Mesodermal cell (in vitro differentiated cells): Measurements from ENCODE around the gene JARID2.

Experiments
- H3K27ac ChIP-seq: 2 replicates; pipeline ENCODE4 v1.7.0; 2013; ENCODE audit warnings: mild to moderate bottlenecking, low read depth, low read length, moderate library complexity; ENCODE audit not compliant: severe bottlenecking
- H3K36me3 ChIP-seq: 2 replicates; pipeline ENCODE4 v1.7.1; 2013; ENCODE audit warnings: mild to moderate bottlenecking, low read length, moderate library complexity; ENCODE audit not compliant: control insufficient read depth, insufficient read depth
- H3K4me1 ChIP-seq: one replicate; pipeline ENCODE4 v1.7.1; 2013; ENCODE audit warnings: mild to moderate bottlenecking, low read length; ENCODE audit not compliant: insufficient read depth, control insufficient read depth, poor library complexity, severe bottlenecking
- H3K4me3 ChIP-seq: 2 replicates; pipeline ENCODE4 v1.7.0; 2013; ENCODE audit warnings: low read length, control low read depth, mild to moderate bottlenecking; ENCODE audit not compliant: insufficient read depth, poor library complexity, severe bottlenecking; ENCODE audit errors: extremely low read depth
- H3K9me3 ChIP-seq: 2 replicates; pipeline ENCODE4 v1.7.1; 2013; ENCODE audit warnings: mild to moderate bottlenecking, low read length, moderate library complexity; ENCODE audit not compliant: control insufficient read depth
- WGBS, 2 experiments: methylation state at CpG; one replicate each; pipeline ENCODE4 v1.1.5; 2013; ENCODE audit warnings: missing lambda C conversion rate in 2 of 2; ENCODE audit not compliant: insufficient coverage in 2 of 2; 5-methylcytosine and 5-hydroxymethylcytosine counted together

JARID2 gene

DNA sequence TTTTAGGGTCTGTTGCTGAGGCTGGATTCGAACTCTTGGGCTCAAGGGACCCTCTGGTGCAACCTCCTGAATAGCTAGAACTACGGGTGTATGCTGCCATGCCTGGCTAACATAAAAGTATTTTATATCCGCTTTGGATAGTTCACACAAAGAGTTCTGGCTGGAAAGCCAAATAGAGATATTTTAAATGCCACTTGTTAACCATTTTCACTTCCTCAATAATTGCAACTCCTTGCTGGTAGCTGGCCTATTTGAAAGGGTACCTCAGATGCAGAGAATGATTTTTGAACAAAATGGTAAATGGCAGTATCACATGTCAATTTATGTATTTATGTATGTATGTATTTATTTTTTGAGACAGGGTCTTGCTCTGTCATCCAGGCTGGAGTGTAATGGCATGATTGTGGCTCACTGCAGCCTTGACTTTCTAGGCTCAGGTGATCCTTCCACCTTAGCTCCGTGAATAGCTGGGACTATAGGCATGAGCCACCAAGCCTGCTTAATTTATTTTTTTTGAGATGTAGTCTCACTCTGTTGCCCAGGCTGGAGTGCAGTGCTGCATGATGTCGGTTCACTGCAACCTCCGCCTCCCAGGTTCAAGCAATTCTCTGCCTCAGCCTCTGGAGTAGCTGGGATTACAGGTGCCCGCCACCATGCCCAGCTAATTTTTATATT, 12.9 kb upstream of the JARID2 start:
- Histone ChIP-seq H3K36me3 (no peaks in the 10 kb centered on the region), H3K4me3 (no peak overlapping the region), H3K27ac (no peak overlapping the region), H3K4me1 (no peaks in the 10 kb centered on the region), H3K9me3 (peaks cover 2% of the 10 kb centered on the region)
- WGBS, 2 experiments = 94 to 100% methylated on average over 4 to 5 of the region's 7 CpGs

DNA sequence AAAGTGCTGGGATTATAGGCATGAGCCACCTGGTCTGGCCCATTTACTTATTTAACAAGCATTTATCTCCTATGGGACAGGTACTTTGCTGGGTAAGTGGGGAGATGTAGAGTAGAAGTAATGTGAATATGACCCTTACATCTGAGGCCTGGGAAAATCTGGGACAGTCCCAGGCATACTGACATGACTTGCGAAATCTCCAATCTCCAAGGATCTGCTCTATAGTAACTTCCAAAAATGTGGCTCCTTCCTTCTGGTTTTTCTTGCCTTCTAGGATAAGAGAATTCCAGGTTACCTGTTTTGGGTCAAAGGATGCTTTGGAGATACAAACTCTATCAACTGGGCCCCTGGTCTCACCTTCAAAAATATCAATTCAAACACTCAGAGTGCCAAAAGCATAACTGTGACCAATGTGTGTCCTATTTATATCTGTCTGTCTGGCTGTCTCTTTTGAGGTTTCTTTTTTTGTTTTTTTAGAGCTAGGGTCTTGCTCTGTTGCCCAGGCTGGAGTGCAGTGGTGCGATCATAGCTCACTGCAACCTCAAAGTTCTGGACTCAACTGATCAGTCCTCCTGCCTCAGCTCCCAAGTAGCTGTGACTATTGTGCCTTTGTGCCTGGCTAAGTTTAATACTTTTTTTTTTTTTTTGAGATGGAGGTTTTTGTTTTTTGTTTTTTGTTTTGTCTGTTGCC, 11.7 kb upstream of the JARID2 start:
- H3K36me3 ChIP-seq = no peaks in the 10 kb centered on the region
- no peak overlapping the region for H3K27ac ChIP-seq
- no peak overlapping the region for H3K4me3 ChIP-seq
- H3K4me1 ChIP-seq = no peaks in the 10 kb centered on the region
- WGBS, 2 experiments = 88 to 92% methylated on average over 1 to 2 of the region's 2 CpGs
- no peaks in the 10 kb centered on the region for H3K9me3 ChIP-seq

DNA sequence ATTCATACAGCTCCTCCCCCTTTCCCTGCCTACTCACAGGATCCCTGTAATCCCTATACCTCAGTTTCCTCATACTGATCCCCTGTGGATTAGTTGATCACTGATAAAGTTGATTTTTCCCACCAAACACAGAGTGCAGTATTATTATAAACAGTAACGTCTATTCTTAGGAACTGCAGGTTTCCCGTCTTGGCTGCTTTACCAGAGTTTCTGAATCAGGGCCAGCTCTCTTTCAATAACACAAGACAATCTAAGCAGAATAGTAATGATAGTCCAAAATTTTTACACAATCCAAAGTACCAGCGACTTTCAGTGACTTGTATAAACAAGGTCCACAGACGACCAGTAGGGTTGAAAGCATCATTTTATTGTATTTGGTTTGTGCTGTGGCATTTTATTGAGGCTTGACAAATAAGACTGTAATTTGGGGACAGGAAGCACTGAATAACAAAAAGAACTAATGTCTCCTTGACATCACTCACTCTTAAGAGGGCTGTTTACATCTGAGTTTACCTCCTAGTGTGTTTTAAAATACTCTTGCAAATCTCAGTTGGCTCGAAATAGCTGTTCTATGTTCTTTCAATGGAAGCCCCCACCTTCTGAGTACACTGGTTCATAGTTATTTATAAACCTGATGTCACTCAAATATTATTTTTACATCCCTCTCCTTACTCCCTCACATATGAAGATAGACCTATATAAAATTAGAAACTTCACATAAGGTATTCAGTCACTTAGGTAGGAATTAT, 6.1 kb upstream of the JARID2 start:
- H3K27ac ChIP-seq = no peak overlapping the region
- H3K9me3 ChIP-seq = no peaks in the 10 kb centered on the region
- WGBS, 2 experiments = 46% methylated on average over 3 of the region's 5 CpGs; no CpG with 5 or more reads in 1 of the 2 experiments
- H3K36me3 ChIP-seq = no peaks in the 10 kb centered on the region
- no peak overlapping the region for H3K4me3 ChIP-seq
- peaks cover 4% of the 10 kb centered on the region for H3K4me1 ChIP-seq

DNA sequence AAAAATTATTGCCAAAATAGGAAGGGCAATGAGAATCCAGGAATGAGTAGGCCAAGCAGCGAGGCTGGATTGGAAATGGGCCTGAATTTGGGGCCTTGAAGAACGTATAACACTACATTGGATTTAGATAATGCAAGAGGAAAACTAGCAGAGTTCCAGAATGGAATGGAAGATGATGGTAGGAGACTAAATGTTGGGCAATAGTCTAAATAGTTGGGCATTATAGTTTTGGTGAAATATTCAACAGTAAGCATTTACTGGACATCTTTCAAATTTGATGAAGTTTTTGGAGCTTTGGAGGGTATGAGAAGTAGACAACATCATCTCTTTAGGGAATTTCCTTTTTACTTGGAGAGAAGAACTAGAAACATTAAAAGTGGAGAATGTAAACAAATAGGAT, 3.4 kb upstream of the JARID2 start:
- Histone ChIP-seq H3K4me1 (peaks cover 4% of the 10 kb centered on the region), H3K4me3 (no peak overlapping the region), H3K27ac (no peak overlapping the region), H3K36me3 (no peaks in the 10 kb centered on the region), H3K9me3 (no peaks in the 10 kb centered on the region)
- 90 to 93% methylated on average over 2 of the region's 2 CpGs for WGBS, 2 experiments

DNA sequence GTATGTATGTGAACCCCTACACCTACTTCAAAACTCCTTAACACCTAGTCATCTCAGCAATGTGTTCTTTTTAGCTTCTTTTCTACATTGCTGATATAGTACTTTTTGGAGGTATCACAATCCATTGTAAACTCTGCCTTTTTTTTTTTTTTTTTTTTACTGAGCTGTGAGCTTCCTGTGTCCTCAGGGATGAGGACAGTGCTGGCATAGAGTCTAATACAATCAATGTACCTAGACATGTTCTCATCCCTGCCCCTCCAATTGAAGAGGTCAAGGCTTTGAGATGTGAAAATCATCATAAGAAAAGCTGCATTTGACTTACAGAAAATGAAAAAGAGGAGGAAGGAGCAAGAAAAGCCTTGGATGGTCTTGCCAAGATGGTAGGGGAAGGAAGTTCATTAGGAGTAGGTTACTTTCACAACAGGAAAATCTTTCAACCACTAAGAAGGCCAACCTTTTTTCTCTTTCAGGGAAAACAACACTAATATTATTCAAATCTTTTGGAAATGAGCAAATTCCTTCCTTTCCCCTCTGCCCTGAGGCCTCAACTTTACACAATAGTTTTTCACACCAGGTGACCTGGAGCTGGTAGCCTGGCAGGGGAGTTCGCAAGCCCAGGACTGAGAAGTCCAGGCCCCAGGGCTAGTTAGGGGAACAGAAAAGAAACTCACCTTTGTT, 2.8 kb upstream of the JARID2 start:
- Histone ChIP-seq H3K27ac (no peak overlapping the region), H3K36me3 (no peaks in the 10 kb centered on the region), H3K4me1 (peaks cover 4% of the 10 kb centered on the region), H3K4me3 (no peak overlapping the region), H3K9me3 (no peaks in the 10 kb centered on the region)
- no CpG with 5 or more reads among the region's 1 CpG for WGBS, 2 experiments

DNA sequence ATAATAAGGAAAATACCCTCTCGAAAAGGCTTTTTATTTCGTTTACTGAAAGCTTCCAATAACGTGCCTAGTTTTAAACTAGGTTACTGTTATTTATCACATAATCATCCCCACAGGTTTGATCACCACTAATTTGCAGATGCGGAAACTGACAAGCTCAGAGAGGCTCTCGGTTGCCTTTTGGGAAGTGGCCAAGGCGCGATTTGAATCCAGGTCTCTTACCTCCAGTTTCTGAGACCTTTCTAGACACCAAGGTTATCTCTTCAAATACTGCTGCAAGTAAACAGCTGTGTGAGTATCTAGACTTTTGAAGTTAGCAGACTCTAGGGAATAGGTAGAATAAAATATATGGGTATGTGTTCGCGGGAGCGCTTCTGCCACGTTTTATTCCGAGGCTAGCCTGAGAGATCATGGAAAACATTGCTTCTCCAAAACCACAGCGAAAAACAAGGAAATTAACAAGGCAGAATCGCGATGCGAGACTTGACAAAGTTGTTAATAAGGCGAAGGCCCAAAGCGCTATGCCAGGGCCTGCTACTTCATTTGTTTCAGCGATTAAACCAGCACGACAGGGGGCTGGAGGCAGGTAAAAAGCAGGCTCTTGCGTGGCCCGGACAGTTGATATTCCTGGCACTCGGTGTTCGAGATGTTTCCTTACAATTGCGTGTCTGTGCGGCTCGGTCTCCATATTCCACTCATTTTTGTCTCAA, 1.8 kb upstream of the JARID2 start:
- Histone ChIP-seq H3K9me3 (no peaks in the 10 kb centered on the region), H3K4me3 (peak overlapping the region; percentile 72), H3K4me1 (peaks cover 4% of the 10 kb centered on the region), H3K36me3 (no peaks in the 10 kb centered on the region), H3K27ac (peak overlapping the region; percentile 68)
- 20 to 26% methylated on average over 19 to 26 of the region's 27 CpGs for WGBS, 2 experiments

DNA sequence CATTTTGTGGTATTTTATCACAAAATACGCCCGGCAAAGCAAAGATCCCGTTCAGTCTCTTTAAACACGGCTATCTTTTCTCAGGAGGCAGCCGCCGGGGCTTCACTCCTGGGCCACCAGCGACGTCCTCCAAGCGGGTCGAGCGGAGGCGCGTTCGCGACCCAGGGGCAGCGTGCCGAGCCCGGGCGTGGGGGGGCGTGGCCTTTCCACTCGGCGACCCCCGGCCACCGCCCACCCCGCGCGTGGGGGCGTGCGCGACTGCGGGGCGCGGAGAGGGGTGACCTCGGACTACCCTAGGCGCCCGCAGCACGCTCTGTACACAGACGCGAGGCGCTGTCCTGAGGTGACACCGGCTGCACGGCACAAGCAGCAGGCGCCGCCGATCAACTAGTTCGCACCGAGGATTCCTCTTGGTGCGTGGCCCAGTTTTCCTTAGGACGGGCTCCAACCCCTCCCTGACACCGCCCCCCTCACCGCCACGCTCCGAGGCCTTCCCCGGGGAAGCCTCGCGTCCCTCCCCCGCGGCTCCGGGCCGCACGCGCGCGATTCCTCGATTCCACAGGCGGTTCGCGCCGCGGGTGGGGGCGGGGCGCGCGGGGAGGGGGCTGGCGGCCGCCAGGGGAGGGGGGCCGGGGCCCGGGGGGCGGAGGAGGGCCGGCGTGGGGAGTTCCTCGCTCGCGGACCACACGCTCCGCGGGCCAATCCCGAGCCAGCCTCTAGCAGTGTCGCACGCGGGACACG, 1.1 kb upstream of the JARID2 start:
- WGBS, 2 experiments = 0 to 1% methylated on average over 46 to 58 of the region's 92 CpGs
- Histone ChIP-seq H3K4me1 (peaks cover 4% of the 10 kb centered on the region), H3K4me3 (peak overlapping the region; percentile 72), H3K27ac (peak overlapping the region; percentile 68), H3K36me3 (no peaks in the 10 kb centered on the region), H3K9me3 (no peaks in the 10 kb centered on the region)

DNA sequence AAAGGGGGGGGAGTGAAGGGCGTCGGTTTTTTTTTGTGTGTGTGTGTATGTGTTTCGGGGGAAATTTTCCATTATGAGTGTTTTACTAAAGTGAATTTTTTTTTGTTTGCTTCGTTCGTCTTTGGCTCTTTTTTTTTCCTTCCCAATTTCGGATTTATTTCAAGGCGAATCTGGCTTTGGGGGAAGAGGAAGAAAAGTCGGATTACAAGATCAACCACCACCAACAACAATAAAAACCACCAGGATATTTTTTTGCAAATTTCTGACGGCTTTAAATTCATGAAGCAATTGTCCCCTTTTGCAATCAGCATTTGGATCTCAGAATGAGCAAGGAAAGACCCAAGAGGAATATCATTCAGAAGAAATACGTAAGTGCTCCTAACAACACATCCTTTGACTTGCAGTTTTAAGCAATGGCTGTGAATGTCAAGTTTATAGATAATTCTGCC, 372 bp downstream of the JARID2 start:
- H3K4me3 ChIP-seq = peak overlapping the region; percentile 72
- H3K4me1 ChIP-seq = peaks cover 4% of the 10 kb centered on the region
- H3K27ac ChIP-seq = peak overlapping the region; percentile 19
- no peaks in the 10 kb centered on the region for H3K36me3 ChIP-seq
- 0% methylated on average over 1 to 3 of the region's 10 CpGs for WGBS, 2 experiments
- no peaks in the 10 kb centered on the region for H3K9me3 ChIP-seq

DNA sequence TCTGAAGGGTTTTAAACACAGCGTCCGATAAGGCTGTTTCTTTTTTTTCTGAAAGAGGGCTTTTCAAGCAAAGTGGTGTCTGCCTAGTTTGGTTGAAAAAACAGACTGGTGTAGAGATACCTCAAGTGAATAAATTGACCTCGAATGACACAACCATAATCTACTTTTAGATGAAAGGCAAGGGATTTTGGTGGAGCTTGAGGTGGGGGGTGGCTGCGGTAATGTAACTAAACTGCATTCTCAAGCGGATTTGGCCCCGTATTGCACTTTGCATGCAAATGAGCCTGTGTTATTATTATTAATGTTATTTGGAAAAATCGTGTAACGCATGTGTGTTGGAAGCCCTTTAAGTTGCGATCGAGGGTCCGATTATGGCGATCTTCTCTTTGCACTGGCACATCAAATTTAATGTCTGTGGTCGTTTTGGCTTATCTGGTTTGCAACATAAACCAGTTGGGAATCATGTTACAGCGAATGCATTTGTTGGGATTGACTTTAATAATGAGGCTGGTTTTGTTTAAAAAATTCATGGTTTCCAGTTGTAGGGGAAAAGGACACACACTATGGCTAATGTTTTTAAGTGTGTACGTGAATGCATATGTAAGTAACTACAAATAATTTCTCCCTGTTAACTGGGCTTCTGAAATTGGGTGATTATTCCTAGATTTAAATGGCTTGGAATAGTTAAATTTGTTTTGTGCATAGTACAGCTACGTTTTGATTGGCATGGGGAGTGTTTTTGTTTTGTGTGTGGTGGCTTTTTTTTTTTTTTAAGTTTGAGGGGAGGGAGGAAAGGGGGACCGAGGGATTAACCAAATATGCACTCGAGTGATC, 1.0 kb downstream of the JARID2 start:
- Histone ChIP-seq H3K36me3 (no peaks in the 10 kb centered on the region), H3K4me3 (peak overlapping the region; percentile 72), H3K27ac (no peak overlapping the region), H3K4me1 (peaks cover 6% of the 10 kb centered on the region), H3K9me3 (no peaks in the 10 kb centered on the region)
- WGBS, 2 experiments = 0 to 3% methylated on average over 11 to 13 of the region's 18 CpGs
